ENCODE data around the gene FOXJ3.

FOXJ3 gene

DNA sequence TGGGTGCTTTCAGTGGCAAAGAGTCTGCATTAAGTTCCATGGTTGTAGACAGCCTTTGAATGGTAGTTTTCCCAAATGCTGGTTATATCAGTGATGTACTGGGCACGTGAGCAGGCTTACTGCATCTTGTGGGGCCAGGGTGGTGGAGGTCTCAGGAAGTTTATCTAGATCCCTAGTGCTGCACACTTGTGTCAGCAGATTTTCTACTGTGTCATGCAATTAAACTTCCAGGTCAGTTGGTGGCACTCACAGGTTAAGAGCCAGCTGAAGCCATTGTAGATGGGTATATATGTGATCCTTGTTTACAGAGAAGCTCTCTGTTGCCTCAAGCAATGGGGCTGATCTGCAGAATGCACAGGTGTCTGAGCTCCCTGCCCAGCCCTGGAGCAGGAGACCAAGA is 33.0 kb downstream of the FOXJ3 start:
- no peak for DNase-seq

DNA sequence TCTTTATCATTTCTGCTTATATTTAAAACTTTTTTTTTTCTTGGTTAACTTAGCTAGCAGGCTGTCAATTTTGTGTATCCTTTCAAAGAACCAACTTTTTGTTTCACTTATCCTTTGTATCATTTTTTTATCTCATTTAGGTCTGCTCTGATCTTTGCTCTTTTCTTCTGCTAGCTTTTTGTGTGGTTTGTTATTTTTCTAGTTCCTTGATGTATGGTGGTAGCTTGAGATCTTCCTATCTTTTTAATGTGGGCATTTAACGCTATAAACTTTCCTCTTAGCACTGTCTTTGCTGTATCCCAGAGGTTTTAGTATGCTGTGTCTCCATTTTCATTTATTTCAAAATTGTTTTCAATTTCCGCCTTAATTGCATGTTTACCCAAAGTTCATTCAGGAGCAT is 36.5 kb downstream of the FOXJ3 start:
- no peak for DNase-seq

DNA sequence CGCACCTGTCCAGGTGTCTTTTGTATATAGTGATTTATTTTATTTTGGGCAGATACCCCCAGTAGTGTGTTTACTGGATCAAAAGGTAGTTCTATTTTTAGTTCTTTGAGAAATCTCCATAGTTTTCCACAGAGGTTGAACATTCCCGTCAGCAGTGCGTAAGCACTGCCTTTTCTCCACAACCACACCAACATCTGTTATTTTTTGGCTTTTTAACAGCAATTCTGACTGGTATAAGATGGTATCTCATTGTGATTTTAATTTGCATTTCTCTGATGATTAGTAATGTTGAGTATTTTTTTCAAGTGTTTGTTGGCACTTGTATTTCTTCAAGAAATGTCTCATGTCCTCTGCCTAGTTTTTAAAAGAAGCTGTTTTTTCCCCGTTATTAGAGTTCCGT is 39.2 kb downstream of the FOXJ3 start:
- DNase-seq = no peak

DNA sequence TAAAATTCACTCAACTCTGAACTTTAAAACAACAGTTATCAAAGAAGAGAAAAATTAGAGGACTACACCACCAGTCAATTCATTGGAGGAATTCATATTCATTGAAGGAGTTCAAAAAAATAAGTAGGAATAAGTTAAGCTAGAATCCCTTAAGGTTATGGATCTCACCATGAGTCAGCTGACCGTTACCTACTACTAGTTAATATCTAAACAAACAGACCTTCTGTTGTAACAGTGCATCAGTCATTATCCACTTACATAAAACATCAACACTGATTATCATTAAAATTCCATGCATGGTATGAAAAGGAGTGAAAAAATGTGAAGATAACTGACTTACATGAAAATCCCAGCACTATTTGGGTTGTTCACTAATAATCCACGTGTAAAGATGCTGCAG is 44.9 kb downstream of the FOXJ3 start:
- DNase-seq = no peak

DNA sequence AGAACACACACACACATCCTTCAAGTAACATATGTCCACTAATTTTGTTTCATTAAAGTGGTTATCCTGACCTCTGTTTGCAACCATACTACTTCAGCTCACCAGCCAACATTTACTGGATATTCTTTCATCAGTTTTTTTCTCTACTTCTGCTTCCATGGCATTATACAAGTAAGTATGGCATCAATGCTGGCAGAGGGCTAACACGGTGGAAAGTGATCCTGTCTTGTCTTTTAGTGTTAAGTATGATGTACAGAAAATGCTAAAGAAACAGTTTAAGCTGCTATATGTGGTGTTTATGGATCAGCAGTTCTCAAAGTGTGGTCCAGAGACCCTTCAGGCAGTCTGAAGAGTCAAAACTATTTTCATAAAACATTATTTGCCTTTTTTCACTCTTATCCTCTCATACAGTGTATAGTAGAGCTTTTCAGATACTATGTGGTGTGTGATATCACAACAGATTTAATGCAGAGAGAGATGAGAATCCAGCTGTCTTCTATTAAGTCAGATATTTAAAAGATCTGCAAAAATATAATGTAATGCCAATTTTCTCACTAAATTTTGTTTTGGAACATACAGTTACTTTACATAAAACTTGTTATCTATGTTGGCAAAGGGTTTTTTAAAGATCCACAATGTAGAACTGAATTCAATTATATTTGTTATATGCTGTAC is 46.6 kb downstream of the FOXJ3 start:
- DNase-seq = no peak

DNA sequence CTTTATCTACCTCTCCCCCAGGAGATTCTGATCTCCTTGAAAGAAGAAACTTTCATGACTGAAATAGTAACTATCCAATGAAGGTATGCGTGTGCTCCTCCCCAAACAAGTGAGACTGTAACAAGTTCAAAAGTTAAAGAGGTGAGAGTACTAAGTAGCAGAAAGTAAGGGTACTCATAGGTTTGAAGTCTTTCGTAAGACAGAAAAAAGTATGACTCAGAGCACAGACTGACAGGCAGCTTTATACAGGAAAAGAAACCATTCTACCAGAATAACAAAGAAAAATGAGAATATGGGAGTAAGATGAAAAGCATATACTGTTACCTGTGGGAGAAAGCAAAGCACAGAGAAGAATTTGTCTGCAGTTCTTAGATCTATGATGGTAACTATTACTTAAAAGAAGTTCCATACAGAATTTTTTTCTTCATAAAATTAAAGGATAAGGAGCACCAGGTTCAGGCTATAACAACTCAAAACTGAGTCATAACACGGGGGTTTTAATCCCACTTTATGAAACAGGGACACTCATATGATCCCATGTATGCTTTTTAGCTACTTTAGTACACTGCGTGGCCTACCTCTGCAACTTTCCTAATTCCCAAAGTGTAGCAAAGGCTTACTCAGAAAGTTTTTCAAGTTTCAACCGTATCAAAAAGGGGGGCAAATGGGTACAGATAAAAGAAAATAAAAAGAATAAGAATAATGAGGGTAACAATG is 52.0 kb downstream of the FOXJ3 start:
- no peak for DNase-seq

DNA sequence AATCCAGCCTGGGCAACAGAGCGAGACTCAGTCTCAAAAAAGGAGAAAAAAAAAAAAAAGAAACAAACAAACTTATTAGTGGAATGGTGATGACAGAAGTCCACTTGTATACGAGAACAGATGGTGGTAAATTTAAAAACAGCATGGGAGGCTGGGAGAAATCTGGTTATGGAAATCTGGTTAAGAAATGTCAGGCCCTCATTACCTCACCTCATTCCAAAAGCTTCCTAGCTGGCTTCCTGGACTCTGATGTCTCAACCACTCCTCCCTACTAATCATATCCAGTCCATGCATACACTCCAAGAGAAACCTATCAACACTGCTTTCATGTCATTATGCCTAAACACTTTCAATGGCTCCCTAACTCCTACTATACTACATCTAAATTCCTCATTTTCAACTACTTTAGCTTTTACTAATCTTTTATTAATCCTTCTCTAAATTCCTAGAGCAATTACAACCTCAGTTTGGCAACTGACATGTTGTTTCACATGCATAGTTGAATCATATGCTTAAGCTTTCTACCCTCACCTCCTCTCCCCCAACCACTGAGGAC is 52.9 kb downstream of the FOXJ3 start:
- no peak for DNase-seq

DNA sequence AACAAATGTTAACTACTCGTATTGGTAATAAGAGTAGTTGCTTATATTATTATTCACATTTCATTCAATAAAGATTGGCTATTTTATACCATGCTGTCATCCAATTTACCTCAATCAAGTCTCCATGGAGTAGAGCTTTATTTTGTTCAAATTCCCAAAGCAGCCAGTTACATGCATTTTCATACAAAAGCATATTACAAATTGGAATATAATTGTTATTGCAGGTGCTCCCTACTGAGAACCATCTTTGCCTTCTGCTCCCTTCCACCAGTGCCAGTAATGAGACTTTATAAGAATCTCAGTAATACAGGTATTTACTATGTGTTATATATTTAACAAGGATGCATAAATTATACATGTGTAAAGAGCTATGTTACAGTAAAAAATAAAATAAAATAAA is 54.2 kb downstream of the FOXJ3 start:
- no peak for DNase-seq

DNA sequence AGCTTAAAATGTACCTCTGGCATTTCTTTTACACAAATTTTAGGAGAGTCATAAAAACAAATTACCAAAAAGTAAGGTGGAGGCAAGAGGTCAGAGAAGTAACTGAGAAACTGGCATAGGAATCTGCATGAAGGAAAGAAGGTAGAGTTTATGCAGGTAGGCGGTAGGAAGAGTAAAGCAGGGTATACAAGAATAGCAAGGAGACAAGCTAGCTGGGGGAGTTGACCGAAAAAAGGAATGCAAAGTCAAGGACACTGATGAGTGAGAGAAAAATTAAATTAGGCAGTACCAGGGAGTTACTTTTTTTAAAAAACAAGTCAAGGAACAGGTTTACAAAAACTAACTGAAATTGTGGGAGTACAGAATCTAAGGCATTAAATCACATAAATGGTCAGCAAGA is 56.0 kb downstream of the FOXJ3 start:
- DNase-seq = no peak

DNA sequence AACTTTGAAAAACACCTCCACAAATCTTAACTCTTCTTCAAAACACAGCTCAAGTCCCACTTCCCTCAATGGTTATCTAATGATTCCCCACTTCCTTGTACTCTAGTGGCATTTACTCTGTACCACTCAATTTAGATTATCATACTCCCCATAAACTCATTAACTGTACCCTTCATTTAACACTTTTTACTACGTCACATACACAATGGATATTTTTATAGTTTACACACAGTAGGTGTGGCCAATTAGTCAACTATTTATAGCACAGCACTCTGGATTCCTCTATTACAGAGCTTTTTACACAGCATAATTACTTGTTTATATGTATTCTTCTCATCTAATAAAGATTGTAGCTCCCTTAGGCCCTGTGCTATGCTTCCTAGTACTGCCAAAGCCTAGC is 62.1 kb downstream of the FOXJ3 start:
- DNase-seq = no peak

DNA sequence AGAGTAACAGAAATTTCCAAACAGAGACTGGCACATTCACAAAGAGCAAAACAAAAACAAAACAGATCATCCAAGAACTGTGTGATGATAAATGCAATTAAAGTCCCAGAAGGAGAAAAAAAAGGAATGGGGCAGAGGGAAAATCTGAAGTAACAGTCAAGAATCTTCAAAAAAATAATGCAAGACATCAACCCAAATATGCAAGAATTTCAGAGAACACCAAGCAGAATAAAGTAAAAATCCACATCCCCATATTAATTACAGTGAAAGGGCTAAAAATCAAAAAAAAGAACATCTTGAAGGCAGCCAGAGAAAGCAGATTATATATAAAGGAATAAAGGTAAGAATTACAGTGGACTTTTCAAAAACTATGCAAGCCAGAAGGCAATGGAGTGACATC is 67.1 kb downstream of the FOXJ3 start:
- DNase-seq = no peak

DNA sequence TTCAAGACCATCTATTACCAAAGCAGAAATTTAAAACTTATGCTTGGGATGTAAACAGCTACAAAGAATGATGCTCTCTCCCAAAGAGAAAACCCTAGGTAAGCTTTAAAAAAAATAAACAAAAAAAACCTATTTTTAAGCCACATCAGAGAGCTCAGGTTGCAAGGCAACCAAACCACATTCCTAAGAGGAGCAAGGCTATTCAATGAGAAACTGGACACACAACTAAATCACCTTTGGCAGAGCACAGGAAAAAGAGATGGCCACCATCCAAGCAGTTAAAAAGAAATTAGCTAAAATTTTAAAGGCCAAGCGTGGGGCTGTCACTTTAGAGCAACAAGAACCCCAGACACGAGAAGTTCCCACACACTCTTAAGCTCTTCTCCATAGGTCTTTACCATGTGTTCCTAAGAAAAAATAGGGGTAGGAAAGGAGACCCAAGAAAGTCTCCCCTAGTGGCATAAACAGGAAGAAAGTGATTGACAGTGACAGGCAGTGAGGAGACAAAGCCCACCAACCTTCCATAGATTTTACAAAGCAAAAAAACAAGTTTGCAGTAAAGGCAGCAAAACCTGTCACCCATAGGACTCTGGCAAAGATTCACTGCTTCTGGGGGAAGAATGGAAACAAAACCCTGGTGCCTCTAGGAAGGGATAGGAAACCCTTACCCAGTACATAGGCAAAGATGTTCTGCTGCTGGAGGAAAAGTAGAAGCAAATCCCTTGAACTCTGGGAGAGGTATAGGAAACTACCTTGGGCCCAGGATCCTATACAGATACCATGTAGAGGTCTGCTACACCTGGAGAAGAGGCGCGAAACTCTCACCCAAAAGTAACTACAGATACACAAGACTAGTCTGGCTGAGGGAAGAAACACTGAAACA is 68.5 kb downstream of the FOXJ3 start:
- no peak for DNase-seq

DNA sequence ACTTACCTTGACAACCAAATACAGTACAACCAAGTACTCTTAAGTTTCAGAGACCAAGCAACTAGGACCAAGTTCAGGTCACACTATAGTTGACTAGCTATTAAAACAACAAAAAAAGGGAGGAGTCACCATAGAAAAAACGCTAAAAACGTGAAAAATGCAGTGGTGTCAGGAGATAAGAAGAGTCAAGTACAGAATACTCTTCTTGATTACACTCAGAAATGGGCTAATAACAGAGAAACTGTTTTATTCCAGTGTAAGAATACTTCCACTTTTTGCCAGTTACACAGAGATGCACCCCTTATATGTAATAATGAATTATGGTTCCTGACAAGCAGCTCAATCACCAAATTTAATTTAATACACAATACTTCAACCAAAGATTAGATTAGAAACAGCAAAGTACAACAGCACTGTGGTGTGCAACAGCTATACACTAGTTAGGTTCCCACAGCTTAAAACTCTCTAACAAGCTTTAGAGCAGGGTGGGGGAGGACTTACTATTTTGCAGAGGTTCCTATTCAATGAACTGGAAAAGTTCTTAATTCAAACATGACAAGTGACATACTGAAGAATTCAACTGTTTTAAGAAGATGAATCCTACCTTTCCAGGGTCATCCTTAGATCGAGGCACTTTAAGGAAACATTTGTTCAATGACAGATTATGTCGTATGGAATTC is 70.4 kb downstream of the FOXJ3 start:
- no peak for DNase-seq

DNA sequence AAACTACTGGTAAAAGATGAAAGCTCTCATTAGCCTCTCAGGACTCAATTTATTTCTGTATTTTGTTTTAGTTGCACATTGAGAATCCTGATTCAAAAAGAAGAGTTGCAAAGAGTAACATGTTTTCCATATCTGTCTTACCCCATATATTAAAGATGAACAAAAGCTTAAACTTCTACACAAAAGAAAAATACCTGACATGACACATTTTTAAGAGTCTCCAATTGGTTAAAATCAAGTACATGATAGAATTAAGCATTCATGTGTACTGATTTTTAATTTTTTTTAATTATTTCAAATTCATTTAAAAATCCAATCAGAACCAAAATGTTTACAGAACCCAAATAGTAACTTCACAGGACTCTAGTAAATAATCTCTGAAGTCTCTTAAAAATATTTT is 72.0 kb downstream of the FOXJ3 start:
- DNase-seq = no peak

DNA sequence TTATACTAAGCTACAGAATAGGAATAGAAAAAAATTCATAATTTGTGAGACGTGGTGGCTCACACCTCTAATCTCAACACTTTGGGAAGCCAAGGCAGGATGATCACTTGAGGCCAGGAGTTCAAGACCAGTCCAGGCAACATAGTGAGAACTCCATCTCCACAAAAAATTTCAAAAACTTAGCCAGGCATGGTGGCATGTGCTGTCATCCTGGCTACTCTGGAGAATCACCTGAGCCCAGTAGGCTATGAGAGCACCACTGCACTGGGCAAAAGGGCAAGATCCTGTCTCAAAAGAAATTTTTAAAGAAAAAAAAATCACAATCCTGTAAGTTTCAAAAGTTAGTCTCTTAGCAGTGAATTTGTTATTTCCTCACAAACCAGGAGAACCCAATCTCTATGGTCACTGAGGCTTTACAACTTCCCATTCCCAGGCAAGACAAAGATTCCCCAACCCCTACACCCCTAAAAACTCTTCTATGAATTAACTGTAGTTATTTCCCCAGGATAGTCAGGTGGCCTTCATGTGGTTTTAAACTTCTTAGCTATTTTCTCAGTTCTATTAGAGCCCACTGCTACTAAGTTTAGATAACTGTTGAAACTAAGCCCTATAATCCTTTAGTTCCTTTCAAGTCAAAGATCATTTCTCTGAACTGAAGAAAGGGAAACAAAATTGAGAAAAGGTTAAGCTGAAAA is 74.5 kb downstream of the FOXJ3 start:
- no peak for DNase-seq

DNA sequence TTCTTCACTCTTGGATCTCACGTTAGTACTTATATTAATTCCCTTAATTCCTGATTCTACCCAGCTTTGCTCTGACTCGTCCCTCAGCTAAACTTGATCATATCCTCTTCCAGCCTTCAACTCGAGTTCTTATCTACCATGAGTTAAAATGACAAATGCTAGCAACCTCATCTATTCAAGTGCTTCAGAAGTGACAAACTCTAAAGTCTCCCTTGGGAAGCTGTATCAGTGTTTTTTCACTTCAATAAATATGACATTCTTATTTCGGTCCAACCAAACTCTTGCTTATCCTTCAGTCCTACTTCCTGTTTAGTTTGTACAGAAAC is 75.3 kb downstream of the FOXJ3 start:
- no peak for DNase-seq

DNA sequence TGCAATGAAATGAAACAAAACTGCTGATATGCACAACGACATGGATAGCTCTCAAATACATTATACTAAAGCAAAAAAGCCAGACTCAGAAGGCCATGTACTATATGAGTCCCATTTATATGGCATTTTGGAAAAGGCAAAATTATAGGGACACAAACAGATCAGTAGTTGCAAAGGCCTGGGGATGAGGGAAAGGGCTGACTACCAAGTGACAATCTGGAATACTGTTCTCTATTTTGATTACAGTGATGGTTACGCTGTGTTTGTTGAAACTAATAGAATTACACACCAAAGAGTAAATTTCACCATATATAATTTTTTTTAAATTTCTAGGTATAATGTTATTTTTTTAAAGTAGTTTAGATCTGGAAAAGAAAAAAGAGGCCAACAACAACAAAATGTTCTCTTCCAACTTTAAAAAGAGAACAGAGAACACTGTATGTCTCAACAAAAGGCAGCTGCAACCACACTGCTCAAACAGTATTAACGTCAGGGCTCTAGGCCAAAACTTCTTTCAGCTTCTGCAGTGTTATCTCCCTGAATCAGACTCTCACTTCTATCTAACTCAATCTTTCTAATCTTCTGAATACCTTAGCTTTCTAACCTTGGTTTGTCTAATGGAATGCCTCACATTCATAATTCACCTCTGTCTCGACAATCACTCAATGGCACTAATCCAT is 75.8 kb downstream of the FOXJ3 start:
- DNase-seq = no peak

DNA sequence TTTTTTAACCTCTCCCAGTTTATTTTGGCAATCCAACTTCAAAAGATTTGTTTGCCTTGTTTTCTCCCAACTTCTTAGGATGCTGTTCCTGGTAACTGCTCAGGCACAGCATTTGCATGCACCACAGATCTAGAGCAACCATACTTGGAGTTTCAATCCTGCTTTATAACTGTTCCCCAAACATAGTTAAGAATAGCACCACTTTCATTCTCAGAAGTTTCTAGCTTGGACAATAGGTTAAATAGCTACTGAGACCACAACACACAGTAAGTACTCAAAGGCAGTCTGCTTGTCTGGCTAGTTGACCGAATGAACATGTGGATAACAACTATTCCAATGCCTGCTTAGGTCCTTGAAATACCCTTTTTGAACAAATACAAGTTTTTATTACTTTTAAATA is 76.8 kb downstream of the FOXJ3 start:
- DNase-seq = no peak

DNA sequence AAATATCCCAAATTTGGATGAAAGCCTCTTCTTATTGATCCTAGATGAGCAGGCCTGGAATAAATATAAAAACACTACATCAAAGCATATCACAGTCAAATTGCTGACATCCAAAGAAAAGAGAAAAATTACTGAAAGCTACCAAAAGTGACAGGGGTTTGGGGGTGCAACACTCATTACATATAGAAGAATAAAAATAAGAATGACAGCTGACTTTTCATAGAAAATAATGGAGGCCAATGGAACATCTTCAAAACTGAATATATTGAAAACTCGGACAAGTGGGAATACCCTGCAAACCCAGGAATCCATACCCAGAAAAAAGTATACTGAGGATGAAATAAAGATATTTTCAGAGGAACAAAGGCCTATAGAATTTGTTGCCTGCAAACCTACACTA is 84.0 kb downstream of the FOXJ3 start:
- DNase-seq = no peak

DNA sequence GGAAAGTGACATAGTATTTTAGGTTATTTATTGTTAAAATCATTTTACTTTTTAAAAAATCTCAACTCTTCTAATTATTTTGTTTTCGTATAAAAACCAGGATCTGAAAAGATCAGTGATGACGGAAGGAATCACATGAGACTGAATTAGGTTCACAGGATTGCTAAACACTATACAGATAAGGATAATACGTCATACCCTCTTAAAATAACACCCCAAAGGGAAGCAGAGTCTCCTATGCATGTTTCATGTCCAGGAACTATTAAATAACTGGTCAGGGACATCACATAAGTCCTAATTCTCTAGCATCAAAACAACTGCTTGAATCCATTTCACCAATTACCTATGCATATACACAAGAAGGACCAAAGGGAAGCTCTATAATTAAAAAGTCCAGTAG is 84.9 kb downstream of the FOXJ3 start:
- no peak for DNase-seq

DNA sequence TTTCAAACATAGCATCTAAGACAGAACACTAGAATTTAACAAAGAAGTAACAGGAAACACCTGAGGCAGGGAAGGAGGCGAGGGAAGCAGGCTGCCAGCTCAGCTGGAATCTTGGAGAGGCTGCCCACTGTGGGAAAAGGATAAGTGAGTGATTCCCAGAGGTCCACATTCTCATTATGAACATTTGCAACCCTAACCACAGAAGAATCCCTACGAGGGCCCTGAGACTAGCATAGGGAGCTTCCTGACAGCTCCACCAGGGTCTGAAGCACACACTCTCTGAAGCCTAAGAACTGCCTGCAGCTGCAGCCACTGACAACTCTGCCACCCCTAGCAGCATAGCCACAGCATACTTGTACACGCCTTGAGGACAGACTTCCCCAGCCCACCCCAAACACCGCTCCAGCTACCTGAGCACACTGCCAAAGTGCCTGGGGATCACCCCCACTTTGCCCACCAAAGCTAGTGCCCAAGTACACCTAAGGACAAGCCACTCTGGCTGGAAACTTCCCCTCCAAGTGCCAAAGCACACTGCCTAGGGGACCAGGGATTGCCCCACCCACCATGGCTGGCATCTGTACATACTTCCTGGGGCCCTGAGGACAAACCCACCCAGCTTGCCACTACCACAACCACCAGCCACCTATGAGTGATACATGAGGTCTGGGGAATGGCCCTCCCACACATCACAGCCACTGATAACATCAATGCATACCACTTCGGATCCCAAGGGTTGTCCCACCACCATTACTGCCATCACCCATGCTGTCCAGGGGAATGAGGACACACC is 93.9 kb downstream of the FOXJ3 start:
- peak; percentile 12 for DNase-seq
